ENCODE measurements around the gene C1orf198. TPM values are rescaled to one million over a fixed set of nuclear protein-coding genes. Genes with fewer than 3 reads are reported as not detected.

The C1orf198 gene
- total and polyA plus RNA-seq, 2 of the 4 experiments (the other 2 are of a cell fraction) = 67.4 to 76.2 TPM

- ATAC-seq (ENCODE audit: low read depth) = no peak
- Histone ChIP-seq H4K20me1 (ENCODE audit: insufficient read depth, low read length) (peaks cover 51% of the 10 kb centered on the region), H3K4me2 (ENCODE audit: low read depth, low read length) (no peak overlapping the region), H4K5ac (ENCODE audit: low read depth, low read length) (peak overlapping the region; percentile 56), H3K79me1 (ENCODE audit: low read depth in 1 of 2, low read length in 2 of 2) (peaks cover 23 to 86% of the 10 kb centered on the region in 2 experiments), H3K14ac (replicated peaks; ENCODE audit: low read depth, low read length) (peak overlapping the region; percentile 87), H3K4me3 (ENCODE audit: insufficient read depth, low read depth, low read length) (no peak overlapping the region), H2BK15ac (ENCODE audit: low read depth, low read length) (peak overlapping the region; percentile 75; the same call in 2 of the 3 replicates), H2AK9ac (replicated peaks; ENCODE audit: low read depth, low read length, poor library complexity) (no peak overlapping the region), H3K36me3 (ENCODE audit: control insufficient read depth, insufficient read depth, low read length) (peaks cover 31% of the 10 kb centered on the region), H3K9me1 (ENCODE audit: insufficient read depth, low read length) (peaks cover 40% of the 10 kb centered on the region), H3K4ac (ENCODE audit: low read depth, low read length) (peak overlapping the region; percentile 98), H3K4me1 (ENCODE audit: control insufficient read depth, insufficient read depth, low read length) (peaks cover 40% of the 10 kb centered on the region), H2BK20ac (ENCODE audit: low read depth, low read length) (peak overlapping the region; percentile 96; the same call in 1 of the 2 replicates), H4K8ac (ENCODE audit: low read depth in 2 of 2, low read length in 2 of 2) (peak overlapping the region; percentile 45 to 93; a peak in 2 of 4 replicates), H2BK120ac (ENCODE audit: low read depth, low read length) (peak overlapping the region; percentile 97), H3K9ac (ENCODE audit: low read depth, low read length) (no peak overlapping the region), H3K23ac (ENCODE audit: low read depth, low read length) (peak overlapping the region; percentile 100), H3K27me3 (ENCODE audit: control insufficient read depth, insufficient read depth, low read length) (no peaks in the 10 kb centered on the region), H3K18ac (ENCODE audit: low read depth, low read length) (peak overlapping the region; percentile 89), H3K27ac (ENCODE audit: insufficient read depth, low read length) (peak overlapping the region; percentile 41; the same call in 1 of the 2 replicates), H4K91ac (ENCODE audit: insufficient read depth, low read depth, low read length) (peak overlapping the region; percentile 96; the same call in 1 of the 2 replicates), H3K56ac (ENCODE audit: extremely low read depth, insufficient read depth, low read length) (no peak overlapping the region), H2BK5ac (ENCODE audit: low read depth, low read length, poor library complexity, severe bottlenecking) (peak overlapping the region; percentile 93), H2AFZ (replicated peaks; ENCODE audit: low read length, poor library complexity) (peak overlapping the region; percentile 9), H2AK5ac (ENCODE audit: low read depth, low read length) (peak overlapping the region; percentile 96), H3K9me3 (ENCODE audit: control insufficient read depth, insufficient read depth, low read length) (peaks cover 5% of the 10 kb centered on the region)
- dilution Hi-C loops (cut with HindIII; ENCODE audit: low sequenced_read_pairs, unreplicated experiment) = no loop called here
- intact Hi-C loops (cut with micrococcal nuclease) = no loop called here
- ChIA-PET CTCF (interaction anchor here (1.2 kb wide), 1 partner anchor 9 kb away, joined by 3 read pairs; no protein-coding TSS in a partner anchor), POLR2A (ENCODE audit: unreplicated experiment) (no interaction called here)
- DNase-seq = peak; percentile 58
- BruUV-seq (replicated peaks) = no TSS peak
- no peak for TF ChIP-seq CEBPB (IDR thresholded peaks at IDR 0.05; ENCODE audit: low read depth, low read length)
- TF ChIP-seq RFX5 (IDR thresholded peaks at IDR 0.05; ENCODE audit: low read depth, low read length) = no peak
- TF ChIP-seq RCOR1 (IDR thresholded peaks at IDR 0.05; ENCODE audit: insufficient replicate concordance, low read length) = no peak
- TF ChIP-seq MXI1 (IDR thresholded peaks at IDR 0.05; ENCODE audit: borderline replicate concordance, low read depth, low read length) = no peak
- TF ChIP-seq BHLHE40 (IDR thresholded peaks at IDR 0.05; ENCODE audit: low read depth, low read length) = no peak
- no peak for TF ChIP-seq POLR2A (IDR thresholded peaks at IDR 0.05; ENCODE audit: low read depth, low read length)
- no peak for TF ChIP-seq CTCF (conservative IDR thresholded peaks at IDR 0.05; ENCODE audit: low read depth, low read length)
- TF ChIP-seq MAFK (IDR thresholded peaks at IDR 0.05; ENCODE audit: low read depth, low read length) = peak; percentile 78
- TF ChIP-seq FOS (IDR thresholded peaks at IDR 0.05; ENCODE audit: low read depth, low read length) = 0 out of 2 replicates have a peak, but pooled peaks have one; percentile 6
- no peak for TF ChIP-seq SMC3 (IDR thresholded peaks at IDR 0.05; ENCODE audit: low read depth, low read length)
- TF ChIP-seq USF2 (IDR thresholded peaks at IDR 0.05; ENCODE audit: low read depth, low read length) = no peak
- TF ChIP-seq ELK1 (IDR thresholded peaks at IDR 0.05; ENCODE audit: borderline replicate concordance, low read depth, low read length) = no peak
- no peak for TF ChIP-seq CHD1 (IDR thresholded peaks at IDR 0.05; ENCODE audit: low read depth, low read length)
- TF ChIP-seq RAD21 (IDR thresholded peaks at IDR 0.05; ENCODE audit: low read length) = no peak
- TF ChIP-seq MAZ (IDR thresholded peaks at IDR 0.05; ENCODE audit: borderline replicate concordance, low read depth, low read length) = no peak
- peak; percentile 94 for TF ChIP-seq NFE2L2 (IDR thresholded peaks at IDR 0.05; ENCODE audit: low read depth, low read length)
- WGBS, 2 experiments (ENCODE audit: extremely low coverage in 2 of 2, insufficient read length in 1 of 2) = no CpG with 5 or more reads among the region's 4 CpGs
- in situ Hi-C loops (cut with MboI; ENCODE audit: low sequenced_read_pairs) = loop anchor here (25.0 kb wide), 1 partner anchor 769 kb away; no protein-coding TSS in a partner anchor
Measured at GRCh38 chr1:230855886-230856285, 12.4 kb downstream of the C1orf198 start.

Measured in IMR-90 (cell line).